Measurements from ENCODE around the gene BRAP.

The BRAP gene

GRCh38 chr12:111597831-111598636 is 87.7 kb downstream of the BRAP start (continued):
- TF ChIP-seq ZSCAN5A (tag by site-specific recombination; IDR thresholded peaks at IDR 0.05) (no peak), ZNF776 (tag by site-specific recombination; IDR thresholded peaks at IDR 0.05; ENCODE audit: borderline replicate concordance) (no peak), ZNF335 (tag by site-specific recombination; conservative IDR thresholded peaks at IDR 0.05) (peak; percentile 63), ZNF580 (tag by site-specific recombination; IDR thresholded peaks at IDR 0.05) (no peak), ZFHX2 (tag by site-specific recombination; conservative IDR thresholded peaks at IDR 0.05) (peak; percentile 50), HOXD13 (CRISPR knock-in tag; IDR thresholded peaks at IDR 0.05; ENCODE audit: borderline replicate concordance) (no peak), BCL11B (tag by site-specific recombination; IDR thresholded peaks at IDR 0.05; ENCODE audit: low read depth) (no peak; the same call in 1 of the 2 replicates), BCL11A (tag by site-specific recombination; IDR thresholded peaks at IDR 0.05; ENCODE audit: low read depth) (peak; percentile 27; the same call in 1 of the 2 replicates), ZNF394 (tag by site-specific recombination; IDR thresholded peaks at IDR 0.05; ENCODE audit: borderline replicate concordance) (no peak), INSM2 (tag by site-specific recombination; IDR thresholded peaks at IDR 0.05) (no peak), ZNF544 (tag by site-specific recombination; IDR thresholded peaks at IDR 0.05) (no peak), YY2 (tag by site-specific recombination; IDR thresholded peaks at IDR 0.05) (peak; percentile 39; the same call in 1 of the 2 replicates), ZNF157 (tag by site-specific recombination; IDR thresholded peaks at IDR 0.05) (no peak), OVOL3 (tag by site-specific recombination; IDR thresholded peaks at IDR 0.05) (no peak), KLF17 (tag by site-specific recombination; IDR thresholded peaks at IDR 0.05) (no peak), SCRT2 (tag by site-specific recombination; IDR thresholded peaks at IDR 0.05) (no peak; the same call in 1 of the 2 replicates), RBAK (tag by site-specific recombination; IDR thresholded peaks at IDR 0.05) (no peak), YY1 (tag by site-specific recombination; IDR thresholded peaks at IDR 0.05) (peak; percentile 71; the same call in 1 of the 2 replicates), ELK4 (IDR thresholded peaks at IDR 0.05; ENCODE audit: borderline replicate concordance, low read depth, low read length) (no peak), PATZ1 (tag by site-specific recombination; IDR thresholded peaks at IDR 0.05) (peak; percentile 89), ZNF324 (tag by site-specific recombination; IDR thresholded peaks at IDR 0.05) (no peak), ZNF211 (tag by site-specific recombination; IDR thresholded peaks at IDR 0.05; ENCODE audit: low read depth) (no peak), ZNF18 (tag by site-specific recombination; IDR thresholded peaks at IDR 0.05) (peak; percentile 40; the same call in 1 of the 2 replicates), ZNF169 (tag by site-specific recombination; IDR thresholded peaks at IDR 0.05) (no peak), ATF2 (tag by site-specific recombination; IDR thresholded peaks at IDR 0.05; ENCODE audit: low read depth) (no peak), ZNF843 (tag by site-specific recombination; IDR thresholded peaks at IDR 0.05) (peak; percentile 9; the same call in 1 of the 2 replicates), KLF7 (tag by site-specific recombination; IDR thresholded peaks at IDR 0.05; ENCODE audit: borderline replicate concordance) (0 out of 2 replicates have a peak, but pooled peaks have one; percentile 46), ZBTB8A (tag by site-specific recombination; IDR thresholded peaks at IDR 0.05) (peak; percentile 19; the same call in 1 of the 2 replicates)
